H9 (cell line): ENCODE measurements around the gene KCNIP1. TPM values are rescaled to one million over a fixed set of nuclear protein-coding genes. Genes with fewer than 3 reads are reported as not detected.

ENCODE experiments used
- DNase-seq: peaks from one replicate; pipeline ENCODE4 v3.0.0-alpha.2; 2017
- H2AFZ ChIP-seq: one replicate; pipeline ENCODE4 v1.6.1; 2013; ENCODE audit warnings: mild to moderate bottlenecking, low read length, control low read depth, moderate library complexity
- H2AK5ac ChIP-seq: 2 replicates; pipeline ENCODE4 v1.6.1; 2013; ENCODE audit warnings: low read length, control low read depth, mixed read lengths; ENCODE audit not compliant: insufficient read length
- H2BK120ac ChIP-seq: one replicate; pipeline ENCODE4 v1.6.1; 2013; ENCODE audit warnings: low read depth, mild to moderate bottlenecking, low read length, control low read depth, inconsistent platforms; ENCODE audit not compliant: poor library complexity, severe bottlenecking
- H2BK12ac ChIP-seq: 2 replicates; pipeline ENCODE4 v1.6.1; 2013; ENCODE audit warnings: low read length, control low read depth, mixed read lengths, low read depth; ENCODE audit not compliant: insufficient read length
- H2BK15ac ChIP-seq: 2 replicates; pipeline ENCODE4 v1.6.1; 2013; ENCODE audit warnings: low read depth, low read length, control low read depth
- H2BK20ac ChIP-seq: one replicate; pipeline ENCODE4 v1.6.1; 2013; ENCODE audit warnings: low read depth, mild to moderate bottlenecking, low read length, control low read depth, inconsistent platforms; ENCODE audit not compliant: poor library complexity, severe bottlenecking
- H2BK5ac ChIP-seq: 2 replicates; pipeline ENCODE4 v1.6.1; 2013; ENCODE audit warnings: low read length, control low read depth, mixed read lengths; ENCODE audit not compliant: insufficient read length
- H3K14ac ChIP-seq: 2 replicates; pipeline ENCODE4 v1.6.1; 2013; ENCODE audit warnings: low read length, control low read depth; ENCODE audit not compliant: insufficient read depth
- H3K18ac ChIP-seq: 2 replicates; pipeline ENCODE4 v1.6.1; 2013; ENCODE audit warnings: low read depth, mild to moderate bottlenecking, mixed read lengths, low read length, control low read depth; ENCODE audit not compliant: insufficient read length
- H3K23ac ChIP-seq: 2 replicates; pipeline ENCODE4 v1.6.1; 2013; ENCODE audit warnings: low read length, control low read depth, mixed read lengths, low read depth; ENCODE audit not compliant: insufficient read length
- H3K23me2 ChIP-seq: 2 replicates; pipeline ENCODE4 v1.6.1; 2013; ENCODE audit warnings: low read depth, mild to moderate bottlenecking, mixed read lengths, low read length, control low read depth; ENCODE audit not compliant: insufficient read length, poor library complexity, severe bottlenecking
- H3K27ac ChIP-seq: 2 replicates; pipeline ENCODE4 v1.5.1; 2013; ENCODE audit warnings: low read length, control low read depth, mixed read lengths, low read depth; ENCODE audit not compliant: insufficient read length
- H3K27me3 ChIP-seq: 2 replicates; pipeline ENCODE4 v1.6.1; 2013; ENCODE audit warnings: low read length, control low read depth, inconsistent platforms; ENCODE audit not compliant: insufficient read depth
- H3K4ac ChIP-seq: 2 replicates; pipeline ENCODE4 v1.6.1; 2013; ENCODE audit warnings: low read depth, mild to moderate bottlenecking, control low read depth, inconsistent platforms, low read length, moderate library complexity
- H3K4me1 ChIP-seq: 2 replicates; pipeline ENCODE4 v1.6.1; 2013; ENCODE audit warnings: low read length, control low read depth, inconsistent platforms; ENCODE audit not compliant: insufficient read depth
- H3K4me2 ChIP-seq: 2 replicates; pipeline ENCODE4 v1.6.1; 2013; ENCODE audit warnings: low read length, control low read depth, mixed read lengths; ENCODE audit not compliant: insufficient read length, insufficient read depth
- H3K56ac ChIP-seq: 2 replicates; pipeline ENCODE4 v1.6.1; 2013; ENCODE audit warnings: low read depth, mild to moderate bottlenecking, mixed read lengths, low read length, control low read depth; ENCODE audit not compliant: insufficient read length
- H3K79me1 ChIP-seq: 2 replicates; pipeline ENCODE4 v1.6.1; 2013; ENCODE audit warnings: low read depth, mild to moderate bottlenecking, moderate library complexity, low read length, control low read depth, inconsistent platforms; ENCODE audit not compliant: insufficient read depth, poor library complexity, severe bottlenecking
- H3K79me2 ChIP-seq: 2 replicates; pipeline ENCODE4 v1.6.1; 2013; ENCODE audit warnings: low read length, control low read depth, inconsistent platforms; ENCODE audit not compliant: insufficient read depth
- H3K9ac ChIP-seq: 2 replicates; pipeline ENCODE4 v1.6.1; 2013; ENCODE audit warnings: low read length, control low read depth, mixed read lengths; ENCODE audit not compliant: insufficient read length; ENCODE audit errors: extremely low read depth
- H3K9me3 ChIP-seq: one replicate; pipeline ENCODE4 v1.6.1; 2013; ENCODE audit warnings: low read depth, low read length, inconsistent platforms; ENCODE audit not compliant: control insufficient read depth
- H3T11ph ChIP-seq: one replicate; pipeline ENCODE4 v1.6.1; 2013; ENCODE audit warnings: mild to moderate bottlenecking, low read length, control low read depth, inconsistent platforms
- H4K20me1 ChIP-seq: one replicate; pipeline ENCODE4 v1.6.1; 2013; ENCODE audit not compliant: control insufficient read depth, insufficient read length, insufficient read depth
- H4K5ac ChIP-seq: 2 replicates; pipeline ENCODE4 v1.6.1; 2013; ENCODE audit warnings: low read depth, mild to moderate bottlenecking, mixed read lengths, low read length, control low read depth; ENCODE audit not compliant: insufficient read length
- H4K8ac ChIP-seq: replicated peaks from 2 replicates; pipeline ENCODE4 v1.6.1; 2013; ENCODE audit warnings: low read length, control low read depth, mixed read lengths, low read depth; ENCODE audit not compliant: insufficient read length
- H4K91ac ChIP-seq: 2 replicates; pipeline ENCODE4 v1.6.1; 2013; ENCODE audit warnings: low read depth, mild to moderate bottlenecking, moderate library complexity, mixed read lengths, low read length, control low read depth; ENCODE audit not compliant: insufficient read length
- H3K27ac Mint-ChIP-seq, 3 experiments: 2 replicates in 2 of 3; 3 replicates in 1 of 3; pipeline ENCODE4 v1.8.0; 2020 to 2021; ENCODE audit warnings: mixed read lengths in 3 of 3, mild to moderate bottlenecking in 1 of 3, moderate library complexity in 1 of 3
- H3K27me3 Mint-ChIP-seq: 2 replicates; pipeline ENCODE4 v1.8.0; 2021; ENCODE audit warnings: low read depth, mild to moderate bottlenecking, moderate library complexity, mixed read lengths
- H3K36me3 Mint-ChIP-seq, 3 experiments: 2 replicates in 2 of 3; 3 replicates in 1 of 3; pipeline ENCODE4 v1.8.0; 2020 to 2021; ENCODE audit warnings: low read depth in 3 of 3, mixed read lengths in 3 of 3; ENCODE audit not compliant: insufficient read depth in 1 of 3
- H3K4me1 Mint-ChIP-seq, 2 experiments: 2 replicates each; pipeline ENCODE4 v1.8.0; 2020; ENCODE audit warnings: mixed read lengths in 2 of 2
- H3K4me3 Mint-ChIP-seq, 2 experiments: 2 replicates in 1 of 2; 3 replicates in 1 of 2; pipeline ENCODE4 v1.8.0; 2020 to 2021; ENCODE audit warnings: mild to moderate bottlenecking in 2 of 2, mixed read lengths in 2 of 2, moderate library complexity in 1 of 2
- H3K9me3 Mint-ChIP-seq, 2 experiments: 2 replicates in 1 of 2; 3 replicates in 1 of 2; pipeline ENCODE4 v1.8.0; 2020; ENCODE audit warnings: mild to moderate bottlenecking in 2 of 2, mixed read lengths in 2 of 2, moderate library complexity in 1 of 2
- CTCF ChIP-seq: fragments of 200-600 bp; sonication (generic); conservative IDR thresholded peaks from 3 replicates; pipeline ENCODE4 v1.8.0; 2021; ENCODE audit warnings: antibody characterized with exemption, mild to moderate bottlenecking
- WGBS: extraction: QIAGEN DNeasy Blood & Tissue Kit; methylation state at CpG from one replicate; pipeline ENCODE4 v1.1.7; 2013; ENCODE audit warnings: missing lambda C conversion rate, low lambda C conversion rate, mixed read lengths; ENCODE audit not compliant: insufficient read length; ENCODE audit errors: extremely low coverage; 5-methylcytosine and 5-hydroxymethylcytosine counted together
- total RNA-seq: library from RNA; stranded (reverse); gene quantifications from 2 replicates; pipeline ENCODE4 v1.2.1, GENCODE V29; 2021

The KCNIP1 gene
- total RNA-seq, 1 experiment from 2014 or later = 0.63 TPM

- no peak overlapping the region for H3K56ac ChIP-seq
- H3K18ac ChIP-seq = no peak overlapping the region
- no peak overlapping the region for H2BK120ac ChIP-seq
- no peaks in the 10 kb centered on the region for H3K79me2 ChIP-seq
- no peak overlapping the region for H3K14ac ChIP-seq
- H3K9ac ChIP-seq = no peak overlapping the region
- H2BK5ac ChIP-seq = no peak overlapping the region
- no peak overlapping the region for H4K8ac ChIP-seq
- no peaks in the 10 kb centered on the region for H3K23me2 ChIP-seq
- H3K4me2 ChIP-seq = no peak overlapping the region
- H2BK20ac ChIP-seq = no peak overlapping the region
- H3T11ph ChIP-seq = no peak overlapping the region
- H3K4ac ChIP-seq = no peak overlapping the region
- no CpG with 5 or more reads among the region's 13 CpGs for WGBS
- no peak overlapping the region for H3K4me3 Mint-ChIP-seq
- H3K27me3 ChIP-seq = no peaks in the 10 kb centered on the region
- H3K4me1 Mint-ChIP-seq = peaks cover 8 to 12% of the 10 kb centered on the region in 2 experiments; a peak in 3 of 4 replicates
- H3K23ac ChIP-seq = no peak overlapping the region
- no peak for DNase-seq
- no peaks in the 10 kb centered on the region for H3K4me1 ChIP-seq
- H3K27ac Mint-ChIP-seq = no peak overlapping the region
- H3K27ac ChIP-seq = no peak overlapping the region
- H3K9me3 ChIP-seq = no peaks in the 10 kb centered on the region
- no peaks in the 10 kb centered on the region for H3K9me3 Mint-ChIP-seq
- H3K27me3 Mint-ChIP-seq = no peaks in the 10 kb centered on the region; the same call in none of the 2 replicates
- H4K5ac ChIP-seq = no peak overlapping the region
- no peaks in the 10 kb centered on the region for H3K36me3 Mint-ChIP-seq
- no peaks in the 10 kb centered on the region for H3K79me1 ChIP-seq
- no peak overlapping the region for H2AFZ ChIP-seq
- no peak overlapping the region for H2BK12ac ChIP-seq
- no peak overlapping the region for H4K91ac ChIP-seq
- TF ChIP-seq CTCF = no peak
- no peak overlapping the region for H2AK5ac ChIP-seq
- no peak overlapping the region for H2BK15ac ChIP-seq
- H4K20me1 ChIP-seq = no peaks in the 10 kb centered on the region
These were observed 36.7 kb upstream of the KCNIP1 start for GRCh38 chr5:170466988-170467707.
